LNCaP clone FGC (cell line): ENCODE data around the gene JAKMIP1.

Experiments
- DNase-seq: peaks from one replicate; pipeline ENCODE4 v3.0.0-alpha.2; 2011; ENCODE audit warnings: low read depth
- H3K4me3 ChIP-seq: 2 replicates; pipeline ENCODE4 v1.5.1; 2011; ENCODE audit warnings: mild to moderate bottlenecking, low read depth, low read length, control low read depth
- TF ChIP-seq, protein P1 (sequence below): IDR thresholded peaks from 2 replicates; pipeline ENCODE4 v1.5.1; 2012; ENCODE audit warnings: mild to moderate bottlenecking; ENCODE audit not compliant: control insufficient read depth, insufficient read depth; ENCODE audit errors: extremely low read depth

The JAKMIP1 gene

DNA sequence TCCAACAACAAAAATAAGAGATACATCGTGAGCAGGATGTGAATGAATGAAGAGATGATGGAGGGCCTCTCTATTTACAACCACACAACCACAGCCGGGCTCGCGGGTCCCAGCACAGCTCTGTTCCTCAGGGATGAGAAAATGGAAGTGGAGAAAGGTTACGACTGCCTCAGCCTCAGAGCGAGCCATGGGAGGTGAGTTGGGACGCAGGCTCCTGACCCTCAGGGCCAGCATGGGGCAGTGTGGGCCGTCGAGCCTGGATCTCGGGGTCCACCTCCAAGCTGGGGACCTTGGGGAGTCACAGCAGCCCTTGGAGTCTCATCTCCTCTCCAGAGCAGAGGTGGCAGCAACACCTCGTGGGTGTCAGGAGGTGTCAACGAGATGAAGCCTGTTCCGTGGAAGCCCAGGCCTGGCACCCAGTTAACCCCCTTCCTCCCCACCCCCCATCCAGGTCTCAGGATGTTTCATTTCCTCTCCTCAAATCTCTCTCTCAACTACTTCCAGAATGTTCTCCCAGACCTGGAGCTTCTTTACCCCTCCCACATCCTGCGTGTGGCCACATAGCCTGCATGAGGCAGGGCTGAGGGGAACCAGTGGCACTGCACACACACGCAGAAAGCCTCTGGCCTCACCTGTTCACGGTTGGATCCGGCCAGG, 208.1 kb downstream of the JAKMIP1 start:
- H3K4me3 ChIP-seq = no peak overlapping the region
- DNase-seq = no peak
- TF ChIP-seq, protein P1, sequence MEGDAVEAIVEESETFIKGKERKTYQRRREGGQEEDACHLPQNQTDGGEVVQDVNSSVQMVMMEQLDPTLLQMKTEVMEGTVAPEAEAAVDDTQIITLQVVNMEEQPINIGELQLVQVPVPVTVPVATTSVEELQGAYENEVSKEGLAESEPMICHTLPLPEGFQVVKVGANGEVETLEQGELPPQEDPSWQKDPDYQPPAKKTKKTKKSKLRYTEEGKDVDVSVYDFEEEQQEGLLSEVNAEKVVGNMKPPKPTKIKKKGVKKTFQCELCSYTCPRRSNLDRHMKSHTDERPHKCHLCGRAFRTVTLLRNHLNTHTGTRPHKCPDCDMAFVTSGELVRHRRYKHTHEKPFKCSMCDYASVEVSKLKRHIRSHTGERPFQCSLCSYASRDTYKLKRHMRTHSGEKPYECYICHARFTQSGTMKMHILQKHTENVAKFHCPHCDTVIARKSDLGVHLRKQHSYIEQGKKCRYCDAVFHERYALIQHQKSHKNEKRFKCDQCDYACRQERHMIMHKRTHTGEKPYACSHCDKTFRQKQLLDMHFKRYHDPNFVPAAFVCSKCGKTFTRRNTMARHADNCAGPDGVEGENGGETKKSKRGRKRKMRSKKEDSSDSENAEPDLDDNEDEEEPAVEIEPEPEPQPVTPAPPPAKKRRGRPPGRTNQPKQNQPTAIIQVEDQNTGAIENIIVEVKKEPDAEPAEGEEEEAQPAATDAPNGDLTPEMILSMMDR = no peak

DNA sequence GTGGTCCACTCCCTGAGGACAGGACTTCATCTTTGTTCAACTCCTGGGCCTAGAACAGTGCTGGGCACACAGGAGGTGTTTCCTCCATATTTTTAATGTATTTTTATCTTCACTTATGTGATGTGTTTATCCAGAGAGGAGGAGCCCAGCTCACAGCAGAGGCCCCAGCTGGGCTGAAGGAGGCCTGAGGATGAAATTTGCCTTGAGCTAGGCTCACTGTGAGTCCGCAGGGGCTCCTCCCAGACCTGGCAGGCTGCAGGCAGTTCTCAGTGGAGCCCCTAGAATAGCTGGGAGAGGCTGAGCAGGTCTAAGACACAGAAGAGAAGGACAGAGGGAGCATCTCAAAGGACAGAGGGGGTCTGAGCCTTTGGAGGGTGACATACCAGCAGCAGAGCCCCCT, 208.9 kb downstream of the JAKMIP1 start:
- TF ChIP-seq, protein P1 = no peak
- H3K4me3 ChIP-seq = no peak overlapping the region
- DNase-seq = no peak

DNA sequence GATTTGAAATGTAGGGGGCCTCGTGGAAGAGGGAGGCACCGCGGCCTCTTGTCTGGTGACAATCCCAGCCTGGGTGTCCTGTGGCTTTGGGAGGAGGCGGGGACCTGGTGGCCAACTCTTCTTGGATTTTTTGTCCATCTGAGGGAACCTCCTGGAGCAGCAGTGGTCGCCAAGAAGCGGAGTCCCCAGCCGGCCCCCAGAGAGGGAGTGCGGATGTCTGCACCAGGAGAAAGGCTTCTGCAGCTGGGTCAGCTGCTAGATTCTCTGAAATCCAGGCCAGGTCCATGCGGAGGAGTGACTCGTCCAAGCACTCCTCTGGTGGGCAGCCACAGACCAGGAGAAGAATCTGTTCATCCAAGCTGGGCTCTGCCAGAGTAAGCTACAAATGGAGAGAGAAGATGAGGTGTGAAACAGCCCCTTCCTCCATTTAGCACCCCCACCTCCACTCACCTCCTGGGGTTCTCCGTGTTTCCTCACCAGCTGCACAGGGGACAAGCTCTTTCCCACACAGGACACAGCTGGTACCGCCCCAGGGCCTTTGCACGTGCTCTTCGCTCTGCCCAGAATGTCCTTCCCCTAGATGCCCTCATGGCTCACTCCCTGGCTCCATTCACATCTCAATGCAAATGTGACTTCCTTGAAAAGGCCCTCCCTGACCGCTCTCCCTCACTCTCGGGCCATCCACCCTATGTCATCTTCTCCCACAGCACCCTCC, 209.7 kb downstream of the JAKMIP1 start:
- no peak overlapping the region for H3K4me3 ChIP-seq
- TF ChIP-seq, protein P1 = no peak
- DNase-seq = no peak

DNA sequence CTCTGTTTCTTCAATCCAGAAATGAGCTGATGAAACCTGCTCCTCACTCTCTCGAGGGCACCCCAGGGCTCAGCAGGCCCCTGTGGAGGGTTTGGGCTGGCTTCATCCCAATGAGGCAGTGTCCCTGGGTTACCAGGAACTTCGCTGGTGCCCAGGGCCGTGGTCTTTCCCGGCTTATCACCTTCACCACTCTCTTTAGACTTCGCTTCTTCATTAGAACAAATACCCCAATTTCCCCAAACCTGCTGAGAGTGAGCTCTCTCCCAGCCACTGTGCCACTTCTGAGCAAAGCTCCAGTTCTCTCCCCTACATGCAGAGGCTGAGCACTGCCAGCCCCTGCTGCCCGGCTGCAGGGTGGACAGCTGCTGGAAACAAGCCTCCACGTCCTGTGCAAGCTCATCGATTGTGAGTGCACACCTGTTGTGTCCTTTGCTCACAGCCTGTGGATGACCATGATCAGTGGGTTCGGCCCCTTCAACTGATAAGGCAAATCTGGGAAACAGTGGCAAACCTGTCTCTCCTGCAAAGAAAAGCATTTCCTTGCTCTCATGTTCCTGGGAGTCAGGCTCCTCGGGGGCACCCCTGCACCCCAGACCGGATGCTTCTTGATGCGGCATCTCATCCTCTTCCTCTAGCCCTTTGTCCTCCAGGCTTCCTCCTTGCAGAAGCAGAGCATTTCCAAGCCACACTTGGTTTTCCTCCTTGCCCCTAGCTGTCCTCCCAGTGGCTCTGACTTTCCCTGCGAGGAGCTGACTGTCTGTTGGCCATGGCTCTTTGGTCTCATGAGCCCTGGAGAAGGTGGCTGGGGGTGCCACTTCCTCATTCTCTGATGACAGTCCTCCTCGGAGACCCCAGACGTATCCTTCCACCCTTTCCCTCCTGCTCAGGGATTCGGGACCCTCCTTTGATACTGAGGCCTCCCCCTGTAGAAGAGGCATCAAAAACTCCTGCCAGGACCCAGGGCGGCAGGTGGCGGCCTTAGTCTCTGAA, 210.8 kb downstream of the JAKMIP1 start:
- H3K4me3 ChIP-seq = no peak overlapping the region
- DNase-seq = no peak
- TF ChIP-seq, protein P1 = no peak

DNA sequence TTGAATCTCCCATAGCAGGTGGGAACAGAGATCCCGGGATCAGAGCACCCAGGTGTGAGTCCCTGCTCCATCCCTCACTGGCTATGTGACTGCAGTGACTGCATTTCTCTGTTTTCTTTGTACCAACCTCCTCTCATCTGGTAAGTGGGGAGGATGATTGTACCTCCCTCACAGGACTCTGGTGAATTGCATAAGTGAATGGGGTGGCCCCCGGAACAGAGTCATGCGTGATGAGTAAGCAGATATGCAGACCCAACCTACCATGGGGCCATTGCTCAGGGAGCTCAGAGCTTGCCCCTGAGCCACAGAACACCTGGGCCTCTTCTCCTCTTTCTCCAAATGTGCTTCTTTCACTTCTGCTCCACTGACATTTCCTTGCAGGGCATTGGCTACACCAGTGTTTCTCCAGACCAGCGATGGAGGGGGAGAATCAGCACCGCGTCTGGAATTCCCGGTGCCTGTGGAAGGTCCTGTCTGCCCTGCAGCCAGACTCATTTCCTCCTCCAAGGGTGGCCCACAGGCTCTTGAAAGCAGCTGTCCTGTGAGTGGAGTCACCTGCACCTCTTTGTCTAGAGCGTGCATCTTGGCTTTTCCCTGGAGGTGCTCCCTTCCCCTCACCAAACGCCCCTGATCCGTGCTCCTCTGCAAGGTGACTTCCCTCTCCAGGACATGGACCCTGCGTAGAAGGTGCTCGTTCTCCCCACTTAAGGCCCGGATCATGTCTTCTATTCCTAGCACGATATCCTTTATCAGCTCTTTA, 212.1 kb downstream of the JAKMIP1 start:
- DNase-seq = no peak
- no peak overlapping the region for H3K4me3 ChIP-seq
- TF ChIP-seq, protein P1 = no peak

DNA sequence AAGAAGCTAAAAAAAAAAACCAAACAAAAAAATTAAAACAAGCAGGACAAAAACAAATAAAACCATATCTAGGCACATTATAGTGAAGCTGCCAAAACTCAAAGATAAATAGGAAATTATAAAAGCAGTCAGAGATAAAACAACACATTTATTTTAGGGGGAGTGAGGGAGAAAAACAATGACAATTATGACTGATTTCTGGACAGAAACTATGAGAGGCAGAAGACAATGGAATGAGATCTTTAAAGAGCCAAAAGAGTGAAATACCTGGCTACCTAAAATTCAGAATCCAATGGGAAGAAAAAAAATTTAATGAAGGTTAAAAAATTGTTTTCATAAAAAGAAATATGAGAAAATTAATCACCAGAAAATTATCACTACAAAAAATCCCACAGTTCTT, 215.5 kb downstream of the JAKMIP1 start:
- no peak overlapping the region for H3K4me3 ChIP-seq
- TF ChIP-seq, protein P1 = no peak
- no peak for DNase-seq
